GM21717 (cell line): ENCODE measurements around the gene MTMR11.
A peak's percentile ranks its signal among the peaks of the same experiment; 100 is the strongest.

ENCODE experiments used
- ATAC-seq: cut with Tn5 transposase; IDR thresholded peaks from one replicate; pipeline ENCODE4 v1.9.1; 2021; ENCODE audit warnings: mild to moderate bottlenecking, moderate library complexity; ENCODE audit not compliant: unreplicated experiment

Gene MTMR11

GRCh38 chr1:149937759-149938158 is 1.1 kb upstream of the MTMR11 start:
- ATAC-seq, result no peak

GRCh38 chr1:149936992-149937705 is 470 bp upstream of the MTMR11 start:
- no peak for ATAC-seq

GRCh38 chr1:149934356-149934755 is 2.3 kb downstream of the MTMR11 start:
- ATAC-seq, result no peak

GRCh38 chr1:149933208-149933607 is 3.5 kb downstream of the MTMR11 start:
- ATAC-seq, result no peak

- ATAC-seq, result no peak
Measured at GRCh38 chr1:149932474-149932873, 4.2 kb downstream of the MTMR11 start.

- no peak for ATAC-seq
Measured at GRCh38 chr1:149931212-149931790, 5.4 kb downstream of the MTMR11 start.

- no peak for ATAC-seq
Measured at GRCh38 chr1:149929856-149930255, 6.8 kb downstream of the MTMR11 start.

GRCh38 chr1:149928401-149928724 is 8.3 kb downstream of the MTMR11 start:
- no peak for ATAC-seq

- ATAC-seq, result peak; percentile 95
Measured at GRCh38 chr1:149927563-149928400, 8.9 kb downstream of the MTMR11 start, which contains the start of gene SF3B4. Gene SF3B4 (minus strand): TSS chr1:149927803. CDS start chr1:149927759, 44 bp downstream.

GRCh38 chr1:149927056-149927562 is 9.6 kb downstream of the MTMR11 start:
- ATAC-seq, result no peak

GRCh38 chr1:149926296-149926695 is 10.4 kb downstream of the MTMR11 start:
- no peak for ATAC-seq

GRCh38 chr1:149925751-149926150 is 10.9 kb downstream of the MTMR11 start:
- no peak for ATAC-seq

- ATAC-seq, result no peak
Measured at GRCh38 chr1:149925345-149925744, 11.3 kb downstream of the MTMR11 start.

GRCh38 chr1:149923626-149924025 is 13.1 kb downstream of the MTMR11 start:
- ATAC-seq, result no peak

- ATAC-seq, result no peak
Measured at GRCh38 chr1:149917571-149918144, 19.0 kb downstream of the MTMR11 start, which contains the start of gene SV2A. Gene SV2A (minus strand): TSS chr1:149917844. CDS start chr1:149913840, 4,004 bp downstream.

- ATAC-seq, result no peak
Measured at GRCh38 chr1:149916898-149917252, 19.8 kb downstream of the MTMR11 start.

GRCh38 chr1:149916193-149916897 is 20.3 kb downstream of the MTMR11 start:
- no peak for ATAC-seq

- ATAC-seq, result no peak
Measured at GRCh38 chr1:149915429-149916192, 21.1 kb downstream of the MTMR11 start.

- no peak for ATAC-seq
Measured at GRCh38 chr1:149914545-149914944, 22.1 kb downstream of the MTMR11 start.

GRCh38 chr1:149906570-149907075 is 30.1 kb downstream of the MTMR11 start:
- ATAC-seq, result no peak
